Measurements from ENCODE around the gene PPP3CA. TPM values are rescaled to one million over a fixed set of nuclear protein-coding genes. Genes with fewer than 3 reads are reported as not detected.
A peak's percentile ranks its signal among the peaks of the same experiment; 100 is the strongest.
"Not testable (repeated sequence)": the region's sequence is repeated elsewhere in the genome, so short reads cannot be mapped to it uniquely, and the experiment has no call there.

Gene PPP3CA
- total RNA-seq, 1 experiment from 2014 or later, result 9.1 TPM

DNA sequence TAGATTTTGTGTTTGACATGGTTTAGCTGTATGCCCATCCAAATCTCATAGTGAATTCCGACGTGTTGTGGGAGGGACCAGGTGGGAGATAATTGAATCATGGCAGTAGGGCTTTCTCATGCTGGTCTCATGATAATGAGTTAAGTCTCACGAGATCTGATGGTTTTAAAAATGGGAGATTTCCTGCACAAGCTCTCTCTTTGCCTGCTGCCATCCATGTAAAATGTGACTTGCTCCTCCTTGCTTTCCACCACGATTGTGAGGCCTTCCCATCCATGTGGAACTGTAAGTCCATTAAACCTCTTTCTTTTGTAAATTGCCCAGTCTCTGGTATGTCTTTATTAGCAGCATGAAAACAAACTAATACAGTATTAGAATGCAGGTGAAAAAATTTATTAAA, 164.6 kb downstream of the PPP3CA start:
- not testable (repeated sequence) for H3K36me3 ChIP-seq (ENCODE audit: insufficient read depth, low read length); H3K9me2 ChIP-seq (replicated peaks; ENCODE audit: insufficient read depth, low read length); H3K9ac ChIP-seq (ENCODE audit: low read length); H3K27ac ChIP-seq (ENCODE audit: low read length); DNase-seq; H4K20me1 ChIP-seq (ENCODE audit: insufficient read depth, low read depth, low read length); H3K4me3 ChIP-seq (ENCODE audit: low read length); H2AFZ ChIP-seq (ENCODE audit: low read length); H3K27me3 ChIP-seq (ENCODE audit: low read length); H3K9me3 ChIP-seq (ENCODE audit: low read length); H3K4me2 ChIP-seq (ENCODE audit: low read depth, low read length, poor library complexity, severe bottlenecking); H3K4me1 ChIP-seq (ENCODE audit: low read length); H3K79me2 ChIP-seq (ENCODE audit: low read length)

- Histone ChIP-seq H3K79me2 (ENCODE audit: low read length) (no peaks in the 10 kb centered on the region), H3K4me3 (ENCODE audit: low read length) (no peak overlapping the region), H3K4me1 (ENCODE audit: low read length) (no peaks in the 10 kb centered on the region), H3K4me2 (ENCODE audit: low read depth, low read length, poor library complexity, severe bottlenecking) (no peak overlapping the region), H2AFZ (ENCODE audit: low read length) (no peak overlapping the region), H3K9me2 (replicated peaks; ENCODE audit: insufficient read depth, low read length) (no peaks in the 10 kb centered on the region), H4K20me1 (ENCODE audit: insufficient read depth, low read depth, low read length) (0 out of 2 replicates have a peak, but pooled peaks cover 4% of the 10 kb centered on the region), H3K36me3 (ENCODE audit: insufficient read depth, low read length) (no peaks in the 10 kb centered on the region), H3K27me3 (ENCODE audit: low read length) (no peaks in the 10 kb centered on the region), H3K27ac (ENCODE audit: low read length) (no peak overlapping the region), H3K9me3 (ENCODE audit: low read length) (no peaks in the 10 kb centered on the region), H3K9ac (ENCODE audit: low read length) (no peak overlapping the region)
- DNase-seq, result no peak
Observed at GRCh38 chr4:101178731-101179130, 168.6 kb downstream of the PPP3CA start.

- H3K36me3 ChIP-seq (ENCODE audit: insufficient read depth, low read length), result no peaks in the 10 kb centered on the region
- no peaks in the 10 kb centered on the region for H3K9me3 ChIP-seq (ENCODE audit: low read length)
- H4K20me1 ChIP-seq (ENCODE audit: insufficient read depth, low read depth, low read length), result 0 out of 2 replicates have a peak, but pooled peaks cover 4% of the 10 kb centered on the region
- H3K79me2 ChIP-seq (ENCODE audit: low read length), result no peaks in the 10 kb centered on the region
- no peak for DNase-seq
- no peak overlapping the region for H2AFZ ChIP-seq (ENCODE audit: low read length)
- no peak overlapping the region for H3K4me3 ChIP-seq (ENCODE audit: low read length)
- no peak overlapping the region for H3K9ac ChIP-seq (ENCODE audit: low read length)
- no peaks in the 10 kb centered on the region for H3K9me2 ChIP-seq (replicated peaks; ENCODE audit: insufficient read depth, low read length)
- no peak overlapping the region for H3K27ac ChIP-seq (ENCODE audit: low read length)
- H3K4me2 ChIP-seq (ENCODE audit: low read depth, low read length, poor library complexity, severe bottlenecking), result no peak overlapping the region
- no peaks in the 10 kb centered on the region for H3K27me3 ChIP-seq (ENCODE audit: low read length)
- H3K4me1 ChIP-seq (ENCODE audit: low read length), result no peaks in the 10 kb centered on the region
Observed at GRCh38 chr4:101177154-101177553, 170.2 kb downstream of the PPP3CA start.

GRCh38 chr4:101175896-101176676, 171.2 kb downstream of the PPP3CA start:
- Histone ChIP-seq H3K27me3 (ENCODE audit: low read length) (no peaks in the 10 kb centered on the region), H2AFZ (ENCODE audit: low read length) (no peak overlapping the region), H3K27ac (ENCODE audit: low read length) (no peak overlapping the region), H3K4me1 (ENCODE audit: low read length) (no peaks in the 10 kb centered on the region), H3K4me2 (ENCODE audit: low read depth, low read length, poor library complexity, severe bottlenecking) (no peak overlapping the region), H3K79me2 (ENCODE audit: low read length) (no peaks in the 10 kb centered on the region), H3K9me3 (ENCODE audit: low read length) (no peaks in the 10 kb centered on the region), H4K20me1 (ENCODE audit: insufficient read depth, low read depth, low read length) (0 out of 2 replicates have a peak, but pooled peaks cover 4% of the 10 kb centered on the region), H3K9ac (ENCODE audit: low read length) (no peak overlapping the region), H3K9me2 (replicated peaks; ENCODE audit: insufficient read depth, low read length) (no peaks in the 10 kb centered on the region), H3K4me3 (ENCODE audit: low read length) (no peak overlapping the region), H3K36me3 (ENCODE audit: insufficient read depth, low read length) (no peaks in the 10 kb centered on the region)
- DNase-seq, result no peak

DNA sequence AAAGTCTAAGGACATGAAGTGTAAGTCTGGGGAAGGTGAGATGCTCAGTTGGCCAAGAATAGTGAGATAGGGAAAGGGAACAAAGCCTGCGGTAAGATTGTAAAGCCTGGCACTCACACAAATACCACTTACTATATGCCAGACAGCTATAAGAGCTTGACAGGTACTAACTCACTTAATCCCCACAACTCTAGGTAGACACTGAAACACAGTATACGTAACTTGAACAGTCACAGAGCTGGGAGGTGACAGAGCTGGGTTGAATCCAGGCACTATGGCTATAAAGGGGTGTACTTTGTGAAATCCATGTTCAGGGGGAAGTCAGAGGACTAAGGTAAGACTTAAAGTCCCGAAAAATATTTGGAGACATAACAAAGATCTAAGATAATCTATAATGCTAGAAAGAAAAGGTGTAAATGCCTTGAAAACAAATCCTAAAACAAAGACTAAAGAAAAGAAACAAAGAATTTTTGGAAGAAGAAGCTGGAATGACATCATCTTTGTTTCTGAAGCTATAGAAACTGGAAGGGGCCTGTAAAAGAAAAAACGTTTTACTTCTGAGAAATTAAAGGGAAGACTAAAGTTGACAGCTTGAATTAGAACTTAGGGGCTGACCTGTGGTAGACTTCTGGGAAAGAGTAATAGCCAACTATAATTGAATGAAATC, 172.5 kb downstream of the PPP3CA start:
- DNase-seq, result no peak
- Histone ChIP-seq H3K27me3 (ENCODE audit: low read length) (no peaks in the 10 kb centered on the region), H3K9ac (ENCODE audit: low read length) (no peak overlapping the region), H4K20me1 (ENCODE audit: insufficient read depth, low read depth, low read length) (0 out of 2 replicates have a peak, but pooled peaks cover 4% of the 10 kb centered on the region), H3K9me2 (replicated peaks; ENCODE audit: insufficient read depth, low read length) (no peaks in the 10 kb centered on the region), H3K4me3 (ENCODE audit: low read length) (no peak overlapping the region), H3K4me1 (ENCODE audit: low read length) (no peaks in the 10 kb centered on the region), H3K79me2 (ENCODE audit: low read length) (no peaks in the 10 kb centered on the region), H3K27ac (ENCODE audit: low read length) (no peak overlapping the region), H2AFZ (ENCODE audit: low read length) (no peak overlapping the region), H3K9me3 (ENCODE audit: low read length) (no peaks in the 10 kb centered on the region), H3K36me3 (ENCODE audit: insufficient read depth, low read length) (no peaks in the 10 kb centered on the region), H3K4me2 (ENCODE audit: low read depth, low read length, poor library complexity, severe bottlenecking) (no peak overlapping the region)

DNA sequence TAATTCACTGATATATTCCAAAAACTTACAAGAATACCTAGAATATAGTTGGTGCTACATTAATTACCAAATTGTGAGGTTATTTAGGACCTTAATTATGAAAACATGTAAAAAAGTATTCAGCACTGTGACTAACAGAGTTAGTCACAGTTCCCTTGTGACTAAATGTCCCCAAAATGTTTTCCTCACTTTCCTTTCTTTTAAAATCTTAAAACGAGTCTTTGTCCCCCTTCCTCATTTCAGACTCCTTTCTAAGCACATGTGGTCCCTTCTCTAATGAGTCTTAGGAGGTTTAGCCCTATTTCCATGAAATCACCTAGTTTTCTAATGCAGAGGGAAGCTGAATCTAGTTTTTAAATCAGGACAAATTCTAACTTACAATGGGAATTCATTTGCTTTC, 175.0 kb downstream of the PPP3CA start:
- Histone ChIP-seq H3K4me3 (ENCODE audit: low read length) (no peak overlapping the region), H3K9ac (ENCODE audit: low read length) (no peak overlapping the region), H3K36me3 (ENCODE audit: insufficient read depth, low read length) (no peaks in the 10 kb centered on the region), H3K9me2 (replicated peaks; ENCODE audit: insufficient read depth, low read length) (no peaks in the 10 kb centered on the region), H3K27ac (ENCODE audit: low read length) (no peak overlapping the region), H3K27me3 (ENCODE audit: low read length) (no peaks in the 10 kb centered on the region), H3K9me3 (ENCODE audit: low read length) (no peaks in the 10 kb centered on the region), H4K20me1 (ENCODE audit: insufficient read depth, low read depth, low read length) (no peaks in the 10 kb centered on the region), H3K79me2 (ENCODE audit: low read length) (no peaks in the 10 kb centered on the region), H3K4me1 (ENCODE audit: low read length) (no peaks in the 10 kb centered on the region), H2AFZ (ENCODE audit: low read length) (no peak overlapping the region), H3K4me2 (ENCODE audit: low read depth, low read length, poor library complexity, severe bottlenecking) (no peak overlapping the region)
- no peak for DNase-seq

GRCh38 chr4:101171747-101172146, 175.6 kb downstream of the PPP3CA start:
- Histone ChIP-seq H2AFZ (ENCODE audit: low read length) (no peak overlapping the region), H3K4me1 (ENCODE audit: low read length) (no peaks in the 10 kb centered on the region), H3K4me3 (ENCODE audit: low read length) (no peak overlapping the region), H3K36me3 (ENCODE audit: insufficient read depth, low read length) (no peaks in the 10 kb centered on the region), H3K27ac (ENCODE audit: low read length) (no peak overlapping the region), H3K9ac (ENCODE audit: low read length) (no peak overlapping the region), H3K9me3 (ENCODE audit: low read length) (no peaks in the 10 kb centered on the region), H3K79me2 (ENCODE audit: low read length) (no peaks in the 10 kb centered on the region), H3K27me3 (ENCODE audit: low read length) (no peaks in the 10 kb centered on the region), H4K20me1 (ENCODE audit: insufficient read depth, low read depth, low read length) (no peaks in the 10 kb centered on the region), H3K9me2 (replicated peaks; ENCODE audit: insufficient read depth, low read length) (no peaks in the 10 kb centered on the region), H3K4me2 (ENCODE audit: low read depth, low read length, poor library complexity, severe bottlenecking) (no peak overlapping the region)
- no peak for DNase-seq

GRCh38 chr4:101169044-101170014, 178.0 kb downstream of the PPP3CA start:
- peak; percentile 89 for DNase-seq
- H3K9me3 ChIP-seq (ENCODE audit: low read length), result no peaks in the 10 kb centered on the region
- no peaks in the 10 kb centered on the region for H3K9me2 ChIP-seq (replicated peaks; ENCODE audit: insufficient read depth, low read length)
- H3K27me3 ChIP-seq (ENCODE audit: low read length), result no peaks in the 10 kb centered on the region
- no peak overlapping the region for H3K4me3 ChIP-seq (ENCODE audit: low read length)
- H2AFZ ChIP-seq (ENCODE audit: low read length), result no peak overlapping the region
- H4K20me1 ChIP-seq (ENCODE audit: insufficient read depth, low read depth, low read length), result no peaks in the 10 kb centered on the region
- no peaks in the 10 kb centered on the region for H3K79me2 ChIP-seq (ENCODE audit: low read length)
- H3K9ac ChIP-seq (ENCODE audit: low read length), result no peak overlapping the region
- no peaks in the 10 kb centered on the region for H3K36me3 ChIP-seq (ENCODE audit: insufficient read depth, low read length)
- H3K4me1 ChIP-seq (ENCODE audit: low read length), result no peaks in the 10 kb centered on the region
- no peak overlapping the region for H3K4me2 ChIP-seq (ENCODE audit: low read depth, low read length, poor library complexity, severe bottlenecking)
- H3K27ac ChIP-seq (ENCODE audit: low read length), result no peak overlapping the region

Data from Karpas-422 (cell line).